ENCODE results near the gene BOK. TPM values are rescaled to one million over a fixed set of nuclear protein-coding genes. Genes with fewer than 3 reads are reported as not detected.

BOK gene
- total and polyA plus RNA-seq, 2 of the 4 experiments (the other 2 are of a cell fraction): 13.3 to 34.4 TPM

- no peaks in the 10 kb centered on the region for H3K9me1 ChIP-seq (ENCODE audit: insufficient read depth, low read length)
- H4K20me1 ChIP-seq (ENCODE audit: insufficient read depth, low read length): no peaks in the 10 kb centered on the region
- ATAC-seq (ENCODE audit: low read depth): no peak
- H3K23ac ChIP-seq (ENCODE audit: low read depth, low read length): no peak overlapping the region
- no peak for DNase-seq
- no peak for TF ChIP-seq CHD1 (IDR thresholded peaks at IDR 0.05; ENCODE audit: low read depth, low read length)
- no peak for TF ChIP-seq POLR2A (IDR thresholded peaks at IDR 0.05; ENCODE audit: low read depth, low read length)
- TF ChIP-seq FOS (IDR thresholded peaks at IDR 0.05; ENCODE audit: low read depth, low read length): no peak
- TF ChIP-seq SMC3 (IDR thresholded peaks at IDR 0.05; ENCODE audit: low read depth, low read length): no peak
- no peak for TF ChIP-seq MAFK (IDR thresholded peaks at IDR 0.05; ENCODE audit: low read depth, low read length)
- TF ChIP-seq RAD21 (IDR thresholded peaks at IDR 0.05; ENCODE audit: low read length): no peak
- in situ Hi-C loops (cut with MboI; ENCODE audit: low sequenced_read_pairs): no loop called here
- H3K9me3 ChIP-seq (ENCODE audit: control insufficient read depth, insufficient read depth, low read length): no peaks in the 10 kb centered on the region
- H3K4me1 ChIP-seq (ENCODE audit: control insufficient read depth, insufficient read depth, low read length): peaks cover 5% of the 10 kb centered on the region
- no peak overlapping the region for H4K91ac ChIP-seq (ENCODE audit: insufficient read depth, low read depth, low read length)
- no peak overlapping the region for H3K9ac ChIP-seq (ENCODE audit: low read depth, low read length)
- H3K27ac ChIP-seq (ENCODE audit: insufficient read depth, low read length): no peak overlapping the region
- no TSS peak for BruUV-seq (replicated peaks)
- no peaks in the 10 kb centered on the region for H3K36me3 ChIP-seq (ENCODE audit: control insufficient read depth, insufficient read depth, low read length)
- dilution Hi-C loops (cut with HindIII; ENCODE audit: low sequenced_read_pairs, unreplicated experiment): no loop called here
- no peak overlapping the region for H2BK120ac ChIP-seq (ENCODE audit: low read depth, low read length)
- H2AK5ac ChIP-seq (ENCODE audit: low read depth, low read length): no peak overlapping the region
- H2BK20ac ChIP-seq (ENCODE audit: low read depth, low read length): no peak overlapping the region
- H4K8ac ChIP-seq (ENCODE audit: low read depth in 2 of 2, low read length in 2 of 2): no peak overlapping the region
- H3K56ac ChIP-seq (ENCODE audit: extremely low read depth, insufficient read depth, low read length): no peak overlapping the region
- intact Hi-C loops (cut with micrococcal nuclease): no loop called here
- no peak overlapping the region for H3K18ac ChIP-seq (ENCODE audit: low read depth, low read length)
- H2BK15ac ChIP-seq (ENCODE audit: low read depth, low read length): no peak overlapping the region
- no peak overlapping the region for H2AFZ ChIP-seq (replicated peaks; ENCODE audit: low read length, poor library complexity)
- H2BK5ac ChIP-seq (ENCODE audit: low read depth, low read length, poor library complexity, severe bottlenecking): no peak overlapping the region
- no peak overlapping the region for H3K4me2 ChIP-seq (ENCODE audit: low read depth, low read length)
- H3K27me3 ChIP-seq (ENCODE audit: control insufficient read depth, insufficient read depth, low read length): peaks cover 18% of the 10 kb centered on the region; the same call in 1 of the 2 replicates
- ChIA-PET POLR2A (ENCODE audit: unreplicated experiment) (no interaction called here), CTCF (no interaction called here)
- no peak overlapping the region for H4K5ac ChIP-seq (ENCODE audit: low read depth, low read length)
- H3K4me3 ChIP-seq (ENCODE audit: insufficient read depth, low read depth, low read length): no peak overlapping the region
- no peaks in the 10 kb centered on the region for H3K79me1 ChIP-seq (ENCODE audit: low read depth in 1 of 2, low read length in 2 of 2)
- no peak overlapping the region for H3K14ac ChIP-seq (replicated peaks; ENCODE audit: low read depth, low read length)
- WGBS, 2 experiments (ENCODE audit: extremely low coverage in 2 of 2, insufficient read length in 1 of 2): 81% methylated on average over 3 of the region's 15 CpGs; no CpG with 5 or more reads in 1 of the 2 experiments
- no peak overlapping the region for H3K4ac ChIP-seq (ENCODE audit: low read depth, low read length)
- H2AK9ac ChIP-seq (replicated peaks; ENCODE audit: low read depth, low read length, poor library complexity): no peak overlapping the region
These were observed 19.5 kb upstream of the BOK start for GRCh38 chr2:241538838-241539615.
